GM19238 (cell line): ENCODE data around the gene MAP7D2.

Experiments used
- DNase-seq: peaks from one replicate; pipeline ENCODE4 v3.0.0; 2011; ENCODE audit warnings: low spot score; ENCODE audit not compliant: insufficient read length

The MAP7D2 gene

GRCh38 chrX:20116087-20116576 is 575 bp downstream of the MAP7D2 start:
- no peak for DNase-seq

DNA sequence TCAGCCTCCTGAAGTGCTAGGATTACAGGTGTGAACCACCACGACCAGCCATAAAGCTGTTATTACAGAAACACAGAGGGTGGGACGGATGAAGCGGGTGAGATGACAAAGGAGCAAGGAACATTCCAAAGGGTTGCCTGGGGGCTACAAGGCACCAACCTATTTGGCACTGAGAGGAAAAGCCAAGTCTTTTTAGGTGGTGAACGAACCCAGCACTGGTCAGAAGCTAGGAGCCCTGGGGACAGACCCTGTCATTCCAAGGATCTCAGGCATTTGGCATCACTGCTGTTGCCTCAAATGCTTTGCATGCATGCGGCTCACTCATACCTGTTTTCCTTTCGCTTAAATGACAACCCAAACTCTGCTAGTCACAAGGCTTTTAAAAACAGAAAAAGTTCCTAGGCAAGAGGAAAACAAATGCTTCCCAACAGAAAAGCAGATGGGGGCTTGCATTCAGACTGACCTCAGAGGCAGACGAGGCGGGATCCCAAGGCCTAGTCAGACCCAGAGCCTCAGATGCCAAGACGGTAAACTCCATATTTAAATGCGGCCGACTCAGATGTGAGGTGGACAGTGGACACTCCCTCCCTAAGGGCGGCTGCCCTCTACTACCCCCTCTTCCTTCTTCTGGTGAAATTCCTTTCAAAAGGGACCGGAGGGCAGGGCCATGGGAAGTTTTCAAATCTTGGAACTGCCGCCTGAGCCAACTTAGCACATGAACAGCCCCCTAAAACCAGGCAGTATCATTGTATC is 4.5 kb downstream of the MAP7D2 start:
- DNase-seq: no peak

GRCh38 chrX:20111271-20111670 is 5.4 kb downstream of the MAP7D2 start:
- no peak for DNase-seq

DNA sequence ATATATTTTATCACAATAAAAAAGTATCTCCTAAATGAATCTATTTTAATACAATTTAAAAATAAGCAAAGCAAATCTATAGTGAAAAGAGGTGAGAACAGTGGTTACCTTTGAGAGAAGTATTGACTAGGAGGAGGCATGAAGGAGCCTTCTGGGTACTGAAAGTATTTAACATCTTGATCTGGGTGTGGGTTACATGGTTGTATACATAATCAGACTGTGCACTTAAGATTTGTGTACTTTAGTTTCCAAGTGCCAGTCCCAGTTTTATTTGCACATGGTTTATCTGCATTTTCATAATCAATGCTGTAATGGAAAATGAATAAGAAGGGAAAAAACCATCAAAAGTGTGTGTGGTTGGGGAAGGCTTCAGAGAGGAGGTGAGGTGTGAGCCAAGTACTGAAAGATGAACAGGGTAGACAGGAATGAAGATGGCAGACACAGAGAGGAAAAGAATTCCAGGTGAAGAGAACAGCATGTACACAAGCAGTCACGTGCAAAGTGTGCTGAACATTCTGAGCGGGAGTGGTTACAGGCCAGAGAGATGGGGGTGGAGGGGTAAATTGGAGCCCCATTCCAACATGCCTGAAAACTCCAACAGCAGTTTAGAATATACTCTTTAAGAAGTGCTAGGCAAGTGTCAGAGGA is 14.6 kb downstream of the MAP7D2 start:
- no peak for DNase-seq

GRCh38 chrX:20091499-20091898 is 25.2 kb downstream of the MAP7D2 start:
- no peak for DNase-seq

DNA sequence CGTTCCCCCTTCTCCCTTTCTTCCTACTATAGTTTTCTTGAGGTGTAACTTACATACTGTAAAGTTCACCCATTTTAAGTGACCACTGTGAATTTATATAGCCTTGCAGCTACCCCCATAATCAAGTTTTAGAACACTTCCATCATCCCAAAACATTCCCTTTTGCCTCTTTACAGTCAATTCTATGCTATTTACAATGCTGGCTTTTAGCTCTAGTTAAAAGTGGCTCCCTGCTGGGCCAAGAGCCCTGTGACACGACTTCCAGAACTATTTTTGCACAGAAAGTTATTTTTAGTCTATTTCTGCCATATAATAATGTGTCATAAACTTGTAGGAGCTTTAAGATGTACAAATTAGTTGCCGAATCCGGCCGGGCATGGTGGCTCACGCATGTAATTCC is 26.9 kb downstream of the MAP7D2 start:
- DNase-seq: no peak

DNA sequence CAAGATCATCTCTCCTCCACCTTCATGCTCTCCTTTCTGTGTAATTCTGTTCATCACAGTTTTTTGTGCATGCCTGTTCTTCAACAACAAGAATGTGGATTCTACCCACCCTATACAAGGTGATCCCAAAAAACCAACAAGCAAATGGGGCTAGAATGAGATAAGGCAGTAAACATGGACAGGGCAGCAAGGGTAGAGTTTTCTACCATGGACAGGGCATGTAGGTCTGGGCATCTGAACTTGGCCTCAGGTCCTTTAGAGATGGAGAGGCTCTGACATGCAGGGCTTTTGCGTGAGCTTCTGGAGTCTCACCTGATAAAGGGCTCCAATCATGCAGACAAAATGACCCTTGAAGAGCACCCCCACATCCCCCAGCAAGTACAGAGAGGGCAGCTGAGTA is 36.4 kb downstream of the MAP7D2 start:
- no peak for DNase-seq

GRCh38 chrX:20071511-20072079 is 45.1 kb downstream of the MAP7D2 start:
- no peak for DNase-seq

GRCh38 chrX:20067709-20068561 is 48.8 kb downstream of the MAP7D2 start:
- DNase-seq: no peak

DNA sequence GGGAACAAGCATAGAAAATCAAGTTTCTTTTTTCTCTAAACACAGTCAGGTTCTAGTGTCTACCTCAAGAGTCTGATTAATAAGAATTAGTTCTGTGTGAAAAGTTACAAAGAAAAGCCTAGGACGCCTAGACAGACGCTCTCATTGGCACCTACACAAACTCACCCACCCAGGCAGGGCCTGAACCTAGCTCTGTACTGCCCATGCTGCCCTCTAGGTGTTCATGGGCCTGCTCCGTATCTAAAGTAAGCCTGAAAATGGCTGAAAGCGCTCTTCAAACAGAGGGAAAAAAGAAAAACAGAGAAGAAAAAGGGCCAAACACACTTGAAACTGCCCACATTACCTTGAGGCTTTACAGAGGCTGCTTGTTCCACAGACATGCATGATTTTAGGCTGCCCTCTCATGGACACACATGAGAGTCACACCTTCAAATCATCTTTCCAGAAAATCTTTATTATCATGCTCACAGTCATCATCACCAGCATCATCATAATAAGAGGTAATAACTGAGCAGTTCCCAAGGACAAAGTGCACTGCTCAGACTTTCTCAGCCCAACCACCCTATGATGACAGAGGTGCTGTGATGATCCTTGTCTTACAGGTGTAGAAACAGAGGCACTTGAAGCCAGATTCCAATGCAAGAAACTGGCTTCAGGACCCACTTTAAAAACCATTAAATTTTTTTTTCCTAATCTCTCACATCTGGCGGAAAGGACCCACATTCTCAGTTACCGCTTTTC is 49.6 kb downstream of the MAP7D2 start:
- peak; percentile 22 for DNase-seq

GRCh38 chrX:20063716-20064351 is 52.9 kb downstream of the MAP7D2 start:
- DNase-seq: no peak

- DNase-seq: no peak
Measured at GRCh38 chrX:20063153-20063552, 53.6 kb downstream of the MAP7D2 start.

- no peak for DNase-seq
Measured at GRCh38 chrX:20061855-20062254, 54.9 kb downstream of the MAP7D2 start.

- DNase-seq: no peak
Measured at GRCh38 chrX:20060961-20061748, 55.6 kb downstream of the MAP7D2 start.

GRCh38 chrX:20059467-20060128 is 57.1 kb downstream of the MAP7D2 start:
- DNase-seq: no peak

DNA sequence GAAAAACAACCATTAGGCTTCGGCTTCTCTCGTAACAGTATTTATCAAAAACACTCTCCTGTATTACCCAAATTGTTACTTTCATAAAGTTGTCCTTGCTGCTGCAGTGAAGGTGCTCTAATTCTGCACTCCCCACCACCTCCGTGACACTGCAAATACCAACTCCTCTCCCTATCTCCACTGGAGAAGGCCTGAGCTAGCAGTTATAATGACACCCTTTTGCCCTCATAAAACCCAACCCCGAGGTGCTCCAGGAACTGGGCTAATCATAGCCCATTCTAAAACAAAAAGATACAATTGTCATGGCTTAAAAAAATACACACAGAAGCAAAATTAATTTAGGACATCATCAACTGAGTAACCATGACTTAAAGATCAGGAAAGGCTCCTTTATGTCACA is 59.2 kb downstream of the MAP7D2 start:
- no peak for DNase-seq

DNA sequence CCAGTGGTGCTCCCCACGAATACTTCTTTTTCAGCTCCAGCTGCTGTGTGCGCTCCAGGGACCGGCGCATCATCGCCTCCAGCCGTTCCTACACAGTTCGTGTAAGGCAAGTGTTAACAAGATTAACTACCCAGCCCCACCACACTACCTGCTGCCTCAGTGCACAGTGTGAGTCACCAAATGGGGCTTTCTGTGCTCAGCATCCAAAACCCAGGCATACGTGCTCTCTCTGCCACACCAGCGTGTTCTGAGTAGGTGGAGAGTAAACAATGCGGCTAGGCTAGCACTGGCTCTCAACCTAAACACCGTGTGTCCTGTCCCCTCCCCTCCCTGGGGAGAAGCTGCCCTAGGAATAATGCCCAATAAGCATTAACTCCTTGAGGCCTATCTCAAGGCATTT is 60.0 kb downstream of the MAP7D2 start:
- DNase-seq: no peak

DNA sequence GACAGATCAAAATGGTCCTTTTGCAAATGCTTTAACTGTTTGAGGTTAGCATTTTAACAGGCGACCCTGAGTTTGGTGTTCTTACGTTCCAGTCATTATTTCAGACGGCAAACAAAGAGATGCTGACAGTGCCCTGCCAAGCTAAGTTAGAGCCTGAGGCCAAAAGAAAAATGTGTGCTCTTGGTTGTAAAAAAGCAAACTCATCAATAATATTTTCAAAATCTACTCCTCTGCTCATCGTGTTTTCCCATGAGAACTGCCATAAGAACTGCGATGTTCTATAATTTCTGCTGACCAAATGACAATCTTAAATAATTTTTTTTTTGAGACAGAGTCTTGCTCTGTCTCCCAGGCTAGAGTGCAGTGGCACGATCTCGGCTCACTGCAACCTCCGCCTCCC is 63.2 kb downstream of the MAP7D2 start:
- DNase-seq: no peak

DNA sequence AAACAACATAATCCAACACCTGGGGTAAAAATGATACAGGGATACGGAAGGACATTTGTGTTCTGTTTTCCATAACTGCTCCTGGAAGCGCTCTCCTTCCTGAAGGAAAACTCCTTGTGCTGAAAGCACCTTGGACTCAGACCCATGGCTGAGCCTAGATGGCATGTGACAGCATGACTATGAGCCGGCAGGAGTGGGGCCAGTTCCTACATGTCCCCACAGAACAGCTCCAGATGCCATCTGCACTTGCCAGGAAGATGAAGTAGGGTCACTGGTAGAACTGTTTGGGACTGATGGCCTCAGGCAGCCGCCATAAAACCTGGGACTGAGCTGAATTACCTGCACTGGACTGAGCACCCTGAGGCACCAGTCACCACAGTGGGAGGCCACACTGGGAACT is 69.8 kb downstream of the MAP7D2 start:
- no peak for DNase-seq
